Measurements from ENCODE around the gene AP2A1.

AP2A1 gene

DNA sequence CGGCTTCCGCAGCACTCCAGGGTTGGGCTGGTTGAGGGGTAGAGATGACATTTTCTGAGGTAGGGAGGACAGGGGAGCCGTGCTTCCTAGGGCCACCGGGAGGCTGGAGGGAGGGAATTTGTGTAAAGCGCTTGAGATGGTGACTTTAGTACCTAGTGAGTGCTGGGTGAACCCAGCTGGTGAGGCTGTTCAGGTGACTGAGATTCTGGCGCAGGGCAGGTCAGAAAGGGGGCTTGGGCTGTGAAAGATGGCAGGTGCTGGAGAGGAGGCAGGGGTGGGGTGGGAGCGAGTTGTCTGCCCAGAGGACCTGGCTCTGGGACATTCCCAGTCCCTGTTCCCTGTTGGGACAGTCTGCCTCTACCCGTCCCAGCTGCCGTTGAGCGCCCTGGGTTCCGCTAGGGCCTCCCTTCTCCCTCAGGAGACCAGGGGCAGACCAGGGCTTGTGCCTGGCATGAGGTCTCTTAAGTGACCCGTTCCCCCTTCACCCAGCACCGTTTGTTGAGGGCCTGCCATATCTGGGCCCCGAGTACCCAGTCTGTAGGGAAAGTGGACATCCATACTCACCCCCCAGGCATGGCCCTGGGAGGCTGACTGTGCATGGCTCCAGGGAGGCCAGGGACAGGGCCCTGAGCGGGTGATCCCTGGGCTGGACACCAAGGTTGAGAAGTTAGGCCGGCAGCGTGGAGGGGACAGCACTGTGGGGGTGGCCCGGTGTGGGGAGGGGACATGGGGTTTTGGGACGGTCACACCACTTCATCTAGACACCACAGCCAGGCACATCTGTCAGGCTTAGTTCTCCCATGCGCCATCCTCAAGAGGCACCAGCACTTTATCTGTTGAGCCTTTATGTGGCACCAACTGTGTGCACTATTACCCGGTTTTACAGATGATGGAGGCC, 89.1 kb downstream of the AP2A1 start:
- no peak for DNase-seq (ENCODE audit: low read depth in 3 of 3)

DNA sequence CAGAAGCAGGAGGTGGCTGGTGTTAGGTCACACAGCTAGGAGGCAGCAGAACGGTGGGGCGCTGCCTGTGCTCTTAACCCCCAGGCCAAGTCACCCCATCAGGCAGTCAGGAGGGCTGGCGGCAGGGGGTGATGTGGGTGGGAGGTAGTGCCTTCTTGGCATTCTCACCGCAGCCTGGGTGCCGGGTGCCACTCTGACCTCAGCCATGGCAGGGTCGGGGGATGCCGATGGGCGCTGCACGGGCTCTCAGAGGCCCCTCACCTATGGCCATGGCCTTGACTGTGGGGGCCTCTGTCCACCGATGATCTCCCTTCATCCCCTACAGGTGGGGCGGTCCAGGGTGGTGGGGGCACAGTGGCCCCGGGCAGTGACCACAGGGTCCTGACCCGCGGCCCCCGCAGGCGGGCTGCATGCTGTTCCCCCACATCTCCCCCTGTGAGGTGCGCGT, 89.8 kb downstream of the AP2A1 start:
- DNase-seq (ENCODE audit: low read depth in 3 of 3), result no peak
